BJ (cell line): ENCODE data around the gene IGFL2. TPM values are rescaled to one million over a fixed set of nuclear protein-coding genes. Genes with fewer than 3 reads are reported as not detected.
"Not testable (repeated sequence)": the region's sequence is repeated elsewhere in the genome, so short reads cannot be mapped to it uniquely, and the experiment has no call there.

ENCODE experiments used
- CTCF ChIA-PET: fragments of 350-600 bp; formaldehyde crosslinking; extraction: SDS; loops from one replicate; lab custom pipeline; 2021; ENCODE audit warnings: antibody characterized with exemption, inconsistent platforms; lab: Yijun Ruan, JAX
- POLR2A ChIA-PET: fragments of 300-600 bp; sonication (Branson Sonifier 250); formaldehyde crosslinking; extraction: SDS; loops from one replicate; lab custom pipeline; 2021; ENCODE audit warnings: antibody characterized with exemption; lab: Charles Lee
- DNase-seq: peaks from one replicate; pipeline ENCODE4 v3.0.0-alpha.2; 2011; ENCODE audit warnings: low read depth
- H3K27me3 ChIP-seq: 2 replicates; pipeline ENCODE4 v1.6.0; 2011; ENCODE audit warnings: low read length; ENCODE audit not compliant: control insufficient read depth, insufficient read depth
- H3K36me3 ChIP-seq: 2 replicates; pipeline ENCODE4 v1.5.1; 2011; ENCODE audit warnings: low read length; ENCODE audit not compliant: control insufficient read depth, insufficient read depth
- H3K4me3 ChIP-seq: 2 replicates; pipeline ENCODE4 v1.5.1; 2011; ENCODE audit warnings: low read depth, mild to moderate bottlenecking, control low read depth, low read length
- CTCF ChIP-seq: IDR thresholded peaks from 2 replicates; pipeline ENCODE4 v1.5.1; 2011; ENCODE audit warnings: low read depth, mild to moderate bottlenecking, control low read depth, inconsistent platforms, low read length, moderate library complexity; ENCODE audit not compliant: insufficient read depth
- polyA plus RNA-seq: library from polyadenylated mRNA; depleted of rRNA; stranded (reverse); fragments of >200 nt; gene quantifications from 2 replicates; pipeline ENCODE4 v1.2.3, GENCODE V29; 2011

The IGFL2 gene
- polyA plus RNA-seq, 1 experiment = not detected

- DNase-seq = no peak
- Histone ChIP-seq H3K27me3 (peaks cover 4% of the 10 kb centered on the region), H3K36me3 (no peaks in the 10 kb centered on the region), H3K4me3 (no peak overlapping the region)
- CTCF ChIA-PET = no interaction called here
- no peak for TF ChIP-seq CTCF
- POLR2A ChIA-PET = no interaction called here
These were observed 33.3 kb downstream of the IGFL2 start for GRCh38 chr19:46181388-46181779.

- H3K36me3 ChIP-seq = no peaks in the 10 kb centered on the region
- no peak for TF ChIP-seq CTCF
- ChIA-PET CTCF (no interaction called here), POLR2A (no interaction called here)
- DNase-seq = no peak
- peaks cover 4% of the 10 kb centered on the region for H3K27me3 ChIP-seq
- no peak overlapping the region for H3K4me3 ChIP-seq
These were observed 34.4 kb downstream of the IGFL2 start for GRCh38 chr19:46182476-46182875.

- CTCF ChIA-PET = interaction anchor here (1.3 to 2.3 kb wide), 2 partner anchors 104 to 168 kb away, joined by 3 to 7 read pairs; no protein-coding TSS in a partner anchor
- H3K4me3 ChIP-seq, POLR2A ChIA-PET, H3K36me3 ChIP-seq, H3K27me3 ChIP-seq, DNase-seq: not testable (repeated sequence)
These were observed 37.0 kb downstream of the IGFL2 start for GRCh38 chr19:46184775-46185710.

- H3K4me3 ChIP-seq = no peak overlapping the region
- no peaks in the 10 kb centered on the region for H3K36me3 ChIP-seq
- DNase-seq = no peak
- CTCF ChIA-PET = interaction anchor here (0.8 to 2.3 kb wide), 3 partner anchors 104 to 169 kb away, joined by 3 to 7 read pairs (median 3); no protein-coding TSS in a partner anchor
- POLR2A ChIA-PET = no interaction called here
- peaks cover 15% of the 10 kb centered on the region for H3K27me3 ChIP-seq
- no peak for TF ChIP-seq CTCF
These were observed 38.2 kb downstream of the IGFL2 start for GRCh38 chr19:46186101-46186716.

- ChIA-PET CTCF (interaction anchor here (0.8 to 2.3 kb wide), 2 partner anchors 104 to 106 kb away, joined by 3 to 7 read pairs; no protein-coding TSS in a partner anchor), POLR2A (no interaction called here)
- no peak for DNase-seq
- Histone ChIP-seq H3K4me3 (no peak overlapping the region), H3K36me3 (no peaks in the 10 kb centered on the region), H3K27me3 (peaks cover 18% of the 10 kb centered on the region)
- TF ChIP-seq CTCF = no peak
These were observed 38.7 kb downstream of the IGFL2 start for GRCh38 chr19:46186717-46187101.
